ENCODE data around the gene WASF3. TPM values are rescaled to one million over a fixed set of nuclear protein-coding genes. Genes with fewer than 3 reads are reported as not detected.

WASF3 gene
- total and polyA plus RNA-seq, 2 donors, result 0.42 to 2.7 TPM

DNA sequence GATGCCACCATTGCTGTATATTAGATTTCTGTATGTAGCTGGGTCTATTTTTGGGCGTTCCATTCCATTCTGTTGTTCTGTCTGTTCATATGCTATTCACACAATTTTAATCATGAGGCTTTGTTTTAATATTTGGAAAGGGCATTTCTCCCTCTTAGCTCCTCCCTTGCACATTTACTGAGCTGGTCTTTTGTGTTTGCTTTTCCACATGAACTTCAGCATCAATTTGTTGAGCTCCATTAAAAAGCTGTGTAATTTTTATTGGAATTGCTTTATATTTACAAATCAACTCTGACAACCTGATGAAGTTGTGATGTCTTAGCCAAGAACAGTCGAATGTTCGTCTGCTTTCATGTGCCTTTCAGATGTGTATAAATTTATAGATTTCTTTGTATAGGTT lies 14.0 kb downstream of the WASF3 start:
- no peak overlapping the region for H3K4me3 ChIP-seq (ENCODE audit: low read length in 2 of 2)
- no peak overlapping the region for H3K27ac ChIP-seq (ENCODE audit: low read depth in 1 of 2, low read length in 1 of 2)
- H3K36me3 ChIP-seq (ENCODE audit: control insufficient read depth in 2 of 2, insufficient read depth in 2 of 2, low read length in 1 of 2), result no peaks in the 10 kb centered on the region
- WGBS, result 92% methylated on average over 3 of the region's 3 CpGs
- H3K9me3 ChIP-seq (ENCODE audit: control insufficient read depth in 2 of 2, insufficient read depth in 1 of 2, low read length in 1 of 2), result no peaks in the 10 kb centered on the region
- H3K27me3 ChIP-seq (ENCODE audit: control insufficient read depth in 2 of 2, insufficient read depth in 1 of 2, low read length in 1 of 2), result no peaks in the 10 kb centered on the region
- H3K4me1 ChIP-seq (ENCODE audit: control insufficient read depth in 2 of 2, insufficient read depth in 2 of 2, low read length in 2 of 2), result no peaks in the 10 kb centered on the region
- no peak for DNase-seq (ENCODE audit: low read depth in 6 of 9, low spot score in 9 of 9)

DNA sequence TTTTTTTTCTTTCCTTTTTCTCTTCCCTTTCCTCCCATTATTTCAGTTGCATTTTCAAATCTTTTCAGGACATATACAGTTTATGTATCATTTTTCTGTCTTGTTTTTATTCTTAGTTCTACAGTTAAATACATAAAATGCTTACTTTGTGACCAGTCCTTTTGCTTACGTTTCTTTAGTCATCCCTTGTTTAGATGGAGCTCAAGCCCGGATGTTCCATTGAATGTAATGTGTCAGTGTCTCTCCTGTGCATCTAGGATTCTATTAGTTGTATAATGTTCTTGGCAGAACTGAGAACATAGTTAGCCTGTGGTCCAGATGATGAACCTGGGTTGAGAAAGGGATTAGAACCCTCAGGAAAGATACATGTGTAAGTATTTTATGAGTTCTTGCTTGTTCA lies 17.8 kb downstream of the WASF3 start:
- Histone ChIP-seq H3K36me3 (ENCODE audit: control insufficient read depth in 2 of 2, insufficient read depth in 2 of 2, low read length in 1 of 2) (no peaks in the 10 kb centered on the region), H3K9me3 (ENCODE audit: control insufficient read depth in 2 of 2, insufficient read depth in 1 of 2, low read length in 1 of 2) (no peaks in the 10 kb centered on the region), H3K4me1 (ENCODE audit: control insufficient read depth in 2 of 2, insufficient read depth in 2 of 2, low read length in 2 of 2) (no peaks in the 10 kb centered on the region), H3K27ac (ENCODE audit: low read depth in 1 of 2, low read length in 1 of 2) (no peak overlapping the region), H3K27me3 (ENCODE audit: control insufficient read depth in 2 of 2, insufficient read depth in 1 of 2, low read length in 1 of 2) (no peaks in the 10 kb centered on the region), H3K4me3 (ENCODE audit: low read length in 2 of 2) (no peak overlapping the region)
- DNase-seq (ENCODE audit: low read depth in 6 of 9, low spot score in 9 of 9), result no peak
- 96% methylated on average over 2 of the region's 2 CpGs for WGBS

DNA sequence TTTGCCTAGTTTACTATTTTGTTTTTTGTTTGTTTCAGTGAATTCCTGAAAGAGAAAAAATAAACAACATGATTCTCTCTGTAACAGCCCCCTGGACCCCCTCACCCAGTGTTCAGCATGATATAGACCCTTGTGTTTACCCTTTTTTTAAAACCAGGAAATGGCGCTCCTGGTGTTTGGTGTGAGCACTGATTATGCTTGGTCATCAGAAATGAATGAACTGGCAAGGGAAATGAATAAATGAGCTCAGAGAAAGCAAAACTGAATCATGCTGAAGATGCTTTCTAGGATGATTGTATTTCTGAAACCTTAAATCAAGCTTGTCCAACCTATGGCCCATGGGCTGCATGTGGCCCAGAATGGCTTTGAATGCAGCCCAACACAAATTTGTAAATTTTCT lies 22.1 kb downstream of the WASF3 start:
- Histone ChIP-seq H3K4me1 (ENCODE audit: control insufficient read depth in 2 of 2, insufficient read depth in 2 of 2, low read length in 2 of 2) (no peaks in the 10 kb centered on the region), H3K27ac (ENCODE audit: low read depth in 1 of 2, low read length in 1 of 2) (no peak overlapping the region), H3K36me3 (ENCODE audit: control insufficient read depth in 2 of 2, insufficient read depth in 2 of 2, low read length in 1 of 2) (no peaks in the 10 kb centered on the region), H3K27me3 (ENCODE audit: control insufficient read depth in 2 of 2, insufficient read depth in 1 of 2, low read length in 1 of 2) (no peaks in the 10 kb centered on the region), H3K9me3 (ENCODE audit: control insufficient read depth in 2 of 2, insufficient read depth in 1 of 2, low read length in 1 of 2) (no peaks in the 10 kb centered on the region), H3K4me3 (ENCODE audit: low read length in 2 of 2) (no peak overlapping the region)
- DNase-seq (ENCODE audit: low read depth in 6 of 9, low spot score in 9 of 9), result no peak
- whole genome bisulfite sequencing, result 99% methylated on average over 1 of the region's 1 CpG

DNA sequence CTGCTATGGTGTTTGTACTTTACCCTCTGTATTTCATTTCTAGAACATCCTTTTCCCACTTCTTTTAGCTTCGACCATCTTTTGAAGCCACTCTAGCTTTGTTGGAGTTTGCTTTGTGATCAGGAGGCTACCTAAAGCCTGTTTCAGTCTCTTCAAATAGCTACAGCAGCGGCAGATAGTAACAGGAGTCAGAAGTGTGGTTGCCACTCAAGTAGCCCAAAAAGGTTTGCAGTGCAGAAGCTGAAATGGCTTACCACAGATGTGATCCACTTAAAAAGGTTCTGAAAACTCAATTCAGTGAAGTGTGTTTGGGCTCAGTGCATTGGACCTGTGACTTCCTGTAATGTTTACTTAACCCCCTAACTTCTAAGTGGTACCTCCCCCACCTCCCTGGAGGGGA lies 26.2 kb downstream of the WASF3 start:
- WGBS, result 84% methylated on average over 2 of the region's 2 CpGs

DNA sequence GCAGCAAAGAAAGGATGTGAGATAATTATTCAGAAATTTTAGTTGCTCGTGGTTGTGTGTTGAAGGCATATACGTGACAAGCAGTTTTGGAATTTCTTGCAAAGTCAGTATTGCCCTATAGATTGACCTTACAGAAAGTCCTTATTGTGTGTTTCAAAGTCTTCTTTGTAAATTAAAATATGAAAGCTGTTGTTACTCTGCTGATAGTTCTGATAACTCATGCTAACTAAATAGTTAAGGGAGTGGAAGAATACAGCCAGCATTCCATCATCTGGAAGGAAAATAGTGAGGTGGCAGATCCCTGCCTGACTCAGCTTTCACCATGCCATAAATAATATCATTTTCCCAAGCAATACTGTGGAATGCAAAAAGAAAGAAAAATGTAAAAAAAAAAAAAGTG lies 27.2 kb downstream of the WASF3 start:
- 85% methylated on average over 2 of the region's 2 CpGs for WGBS
- no peak for DNase-seq (ENCODE audit: low read depth in 6 of 9, low spot score in 9 of 9)
- Histone ChIP-seq H3K36me3 (ENCODE audit: control insufficient read depth in 2 of 2, insufficient read depth in 2 of 2, low read length in 1 of 2) (no peaks in the 10 kb centered on the region), H3K27me3 (ENCODE audit: control insufficient read depth in 2 of 2, insufficient read depth in 1 of 2, low read length in 1 of 2) (no peaks in the 10 kb centered on the region), H3K9me3 (ENCODE audit: control insufficient read depth in 2 of 2, insufficient read depth in 1 of 2, low read length in 1 of 2) (no peaks in the 10 kb centered on the region), H3K27ac (ENCODE audit: low read depth in 1 of 2, low read length in 1 of 2) (no peak overlapping the region), H3K4me1 (ENCODE audit: control insufficient read depth in 2 of 2, insufficient read depth in 2 of 2, low read length in 2 of 2) (no peaks in the 10 kb centered on the region), H3K4me3 (ENCODE audit: low read length in 2 of 2) (no peak overlapping the region)

More for the DNA sequence above, 26.2 kb downstream of the WASF3 start:
- H3K36me3 ChIP-seq (ENCODE audit: control insufficient read depth in 2 of 2, insufficient read depth in 2 of 2, low read length in 1 of 2), result no peaks in the 10 kb centered on the region
- H3K4me3 ChIP-seq (ENCODE audit: low read length in 2 of 2), result no peak overlapping the region
- H3K27ac ChIP-seq (ENCODE audit: low read depth in 1 of 2, low read length in 1 of 2), result no peak overlapping the region
- no peak for DNase-seq (ENCODE audit: low read depth in 6 of 9, low spot score in 9 of 9)
- H3K9me3 ChIP-seq (ENCODE audit: control insufficient read depth in 2 of 2, insufficient read depth in 1 of 2, low read length in 1 of 2), result no peaks in the 10 kb centered on the region
- no peaks in the 10 kb centered on the region for H3K27me3 ChIP-seq (ENCODE audit: control insufficient read depth in 2 of 2, insufficient read depth in 1 of 2, low read length in 1 of 2)
- H3K4me1 ChIP-seq (ENCODE audit: control insufficient read depth in 2 of 2, insufficient read depth in 2 of 2, low read length in 2 of 2), result no peaks in the 10 kb centered on the region

DNA sequence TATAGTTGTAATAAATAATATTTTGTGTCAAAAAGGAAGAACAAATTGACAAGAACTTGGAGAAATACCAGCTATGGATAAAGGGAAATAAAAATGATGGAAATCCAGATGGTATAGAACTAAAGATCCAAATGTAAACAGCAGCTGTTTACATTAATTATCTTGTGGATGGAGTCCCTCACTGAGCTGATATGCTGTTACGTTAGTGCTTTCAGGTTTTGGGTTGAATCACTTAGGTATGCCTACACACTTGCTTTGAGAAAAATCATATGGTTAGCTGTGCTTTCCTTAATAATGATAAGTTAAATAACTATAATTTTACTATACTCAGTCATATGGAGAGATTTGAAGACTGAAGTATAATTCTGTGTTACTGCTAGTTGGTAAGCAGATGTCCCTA lies 27.7 kb downstream of the WASF3 start:
- no peaks in the 10 kb centered on the region for H3K4me1 ChIP-seq (ENCODE audit: control insufficient read depth in 2 of 2, insufficient read depth in 2 of 2, low read length in 2 of 2)
- no peaks in the 10 kb centered on the region for H3K36me3 ChIP-seq (ENCODE audit: control insufficient read depth in 2 of 2, insufficient read depth in 2 of 2, low read length in 1 of 2)
- no peak overlapping the region for H3K4me3 ChIP-seq (ENCODE audit: low read length in 2 of 2)
- DNase-seq (ENCODE audit: low read depth in 6 of 9, low spot score in 9 of 9), result no peak
- WGBS, result 98% methylated on average over 1 of the region's 1 CpG
- H3K27me3 ChIP-seq (ENCODE audit: control insufficient read depth in 2 of 2, insufficient read depth in 1 of 2, low read length in 1 of 2), result no peaks in the 10 kb centered on the region
- no peak overlapping the region for H3K27ac ChIP-seq (ENCODE audit: low read depth in 1 of 2, low read length in 1 of 2)
- H3K9me3 ChIP-seq (ENCODE audit: control insufficient read depth in 2 of 2, insufficient read depth in 1 of 2, low read length in 1 of 2), result no peaks in the 10 kb centered on the region

DNA sequence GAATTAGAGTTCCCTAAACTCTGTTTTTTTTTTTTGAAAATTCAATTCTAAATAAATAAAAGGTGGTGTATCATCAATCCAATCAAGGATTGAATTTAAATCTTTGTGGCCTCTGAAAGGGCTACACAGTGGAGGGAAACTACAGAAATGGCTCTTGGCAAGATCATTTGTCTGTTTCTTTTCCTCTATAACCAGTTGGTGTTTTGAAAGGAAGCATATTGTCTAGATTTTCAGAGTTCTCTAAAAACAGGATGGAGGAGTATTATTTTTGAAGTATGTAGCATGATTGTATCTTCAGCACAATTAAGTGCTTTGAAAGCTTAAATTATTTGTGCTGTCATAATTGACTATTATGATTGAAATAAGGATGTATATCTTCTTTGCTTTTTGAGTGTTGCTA lies 29.8 kb downstream of the WASF3 start:
- DNase-seq (ENCODE audit: low read depth in 6 of 9, low spot score in 9 of 9), result no peak
- no peaks in the 10 kb centered on the region for H3K4me1 ChIP-seq (ENCODE audit: control insufficient read depth in 2 of 2, insufficient read depth in 2 of 2, low read length in 2 of 2)
- H3K27me3 ChIP-seq (ENCODE audit: control insufficient read depth in 2 of 2, insufficient read depth in 1 of 2, low read length in 1 of 2), result no peaks in the 10 kb centered on the region
- H3K4me3 ChIP-seq (ENCODE audit: low read length in 2 of 2), result no peak overlapping the region
- no peaks in the 10 kb centered on the region for H3K9me3 ChIP-seq (ENCODE audit: control insufficient read depth in 2 of 2, insufficient read depth in 1 of 2, low read length in 1 of 2)
- H3K36me3 ChIP-seq (ENCODE audit: control insufficient read depth in 2 of 2, insufficient read depth in 2 of 2, low read length in 1 of 2), result no peaks in the 10 kb centered on the region
- H3K27ac ChIP-seq (ENCODE audit: low read depth in 1 of 2, low read length in 1 of 2), result no peak overlapping the region

DNA sequence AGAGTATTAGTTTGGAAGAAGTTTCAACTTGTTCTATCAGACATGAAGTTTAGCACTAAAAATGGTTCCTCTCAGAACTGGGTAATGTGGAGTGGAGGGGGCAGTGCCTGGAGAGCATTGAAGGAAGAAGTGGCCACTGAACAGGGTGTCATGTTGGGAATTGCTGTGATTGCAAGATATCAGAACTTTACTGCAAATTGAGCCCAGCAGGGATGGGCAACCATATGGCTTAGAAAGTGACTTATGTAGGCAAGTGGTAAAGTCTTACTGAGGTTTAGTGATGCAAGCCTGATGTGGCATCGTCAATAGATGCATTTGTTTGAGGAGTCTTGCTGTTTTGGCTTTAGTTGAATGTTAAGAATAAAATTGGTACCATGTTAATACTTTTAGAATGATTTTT lies 31.7 kb downstream of the WASF3 start:
- no peak overlapping the region for H3K4me3 ChIP-seq (ENCODE audit: low read length in 2 of 2)
- WGBS, result 85% methylated on average over 1 of the region's 1 CpG
- H3K36me3 ChIP-seq (ENCODE audit: control insufficient read depth in 2 of 2, insufficient read depth in 2 of 2, low read length in 1 of 2), result no peaks in the 10 kb centered on the region
- H3K9me3 ChIP-seq (ENCODE audit: control insufficient read depth in 2 of 2, insufficient read depth in 1 of 2, low read length in 1 of 2), result no peaks in the 10 kb centered on the region
- no peaks in the 10 kb centered on the region for H3K27me3 ChIP-seq (ENCODE audit: control insufficient read depth in 2 of 2, insufficient read depth in 1 of 2, low read length in 1 of 2)
- no peak overlapping the region for H3K27ac ChIP-seq (ENCODE audit: low read depth in 1 of 2, low read length in 1 of 2)
- DNase-seq (ENCODE audit: low read depth in 6 of 9, low spot score in 9 of 9), result no peak
- no peaks in the 10 kb centered on the region for H3K4me1 ChIP-seq (ENCODE audit: control insufficient read depth in 2 of 2, insufficient read depth in 2 of 2, low read length in 2 of 2)

DNA sequence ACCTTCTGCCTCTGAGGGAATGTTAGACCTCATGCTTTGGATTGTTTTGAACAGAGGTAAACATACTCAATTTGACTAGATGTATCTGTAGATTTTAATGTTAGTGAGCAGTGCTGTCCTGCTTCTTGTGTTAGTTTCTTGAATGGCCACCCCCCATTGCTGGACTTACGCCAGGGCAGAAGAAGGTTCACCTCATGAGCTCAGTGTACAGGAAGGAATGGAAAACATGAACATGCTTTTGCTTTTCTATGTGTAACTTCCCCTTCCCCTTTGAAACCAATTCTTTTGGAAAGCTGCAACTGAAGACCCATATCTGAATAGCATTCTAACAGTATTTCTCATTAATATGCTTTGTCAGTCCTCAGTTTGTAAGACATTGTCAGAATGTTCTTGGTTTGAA lies 32.3 kb downstream of the WASF3 start:
- Histone ChIP-seq H3K27ac (ENCODE audit: low read depth in 1 of 2, low read length in 1 of 2) (no peak overlapping the region), H3K36me3 (ENCODE audit: control insufficient read depth in 2 of 2, insufficient read depth in 2 of 2, low read length in 1 of 2) (no peaks in the 10 kb centered on the region), H3K4me1 (ENCODE audit: control insufficient read depth in 2 of 2, insufficient read depth in 2 of 2, low read length in 2 of 2) (no peaks in the 10 kb centered on the region), H3K27me3 (ENCODE audit: control insufficient read depth in 2 of 2, insufficient read depth in 1 of 2, low read length in 1 of 2) (no peaks in the 10 kb centered on the region), H3K4me3 (ENCODE audit: low read length in 2 of 2) (no peak overlapping the region), H3K9me3 (ENCODE audit: control insufficient read depth in 2 of 2, insufficient read depth in 1 of 2, low read length in 1 of 2) (no peaks in the 10 kb centered on the region)
- WGBS, result 34% methylated on average over 1 of the region's 1 CpG
- no peak for DNase-seq (ENCODE audit: low read depth in 6 of 9, low spot score in 9 of 9)

DNA sequence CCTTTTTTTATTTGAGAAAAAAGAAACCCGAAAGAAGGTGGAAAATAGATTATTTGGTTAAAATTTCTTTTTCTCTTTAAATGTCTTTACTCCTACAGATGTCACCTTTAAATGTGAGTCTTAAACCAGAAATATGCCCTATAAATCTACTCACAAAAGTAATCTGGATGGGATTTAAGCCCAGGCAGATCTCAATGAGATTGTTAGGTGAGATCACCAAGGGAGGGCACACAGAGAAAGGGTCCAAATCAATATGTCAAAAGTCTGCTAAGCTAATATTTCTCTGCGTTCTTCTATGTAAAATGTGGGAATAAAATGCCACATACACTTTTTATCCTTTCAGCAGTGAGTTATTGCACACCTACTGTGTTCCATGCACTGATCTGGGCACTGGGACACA lies 32.9 kb downstream of the WASF3 start:
- Histone ChIP-seq H3K36me3 (ENCODE audit: control insufficient read depth in 2 of 2, insufficient read depth in 2 of 2, low read length in 1 of 2) (no peaks in the 10 kb centered on the region), H3K9me3 (ENCODE audit: control insufficient read depth in 2 of 2, insufficient read depth in 1 of 2, low read length in 1 of 2) (no peaks in the 10 kb centered on the region), H3K27ac (ENCODE audit: low read depth in 1 of 2, low read length in 1 of 2) (no peak overlapping the region), H3K4me3 (ENCODE audit: low read length in 2 of 2) (no peak overlapping the region), H3K4me1 (ENCODE audit: control insufficient read depth in 2 of 2, insufficient read depth in 2 of 2, low read length in 2 of 2) (no peaks in the 10 kb centered on the region), H3K27me3 (ENCODE audit: control insufficient read depth in 2 of 2, insufficient read depth in 1 of 2, low read length in 1 of 2) (no peaks in the 10 kb centered on the region)
- WGBS, result 95% methylated on average over 2 of the region's 2 CpGs
- DNase-seq (ENCODE audit: low read depth in 6 of 9, low spot score in 9 of 9), result no peak
